ENCODE data around the gene EIF4A2. TPM values are rescaled to one million over a fixed set of nuclear protein-coding genes. Genes with fewer than 3 reads are reported as not detected.
A peak's percentile ranks its signal among the peaks of the same experiment; 100 is the strongest.

The EIF4A2 gene
- total RNA-seq, 1 experiment from 2014 or later, result 398 TPM

GRCh38 chr3:186760141-186760833 is 23.1 kb upstream of the EIF4A2 start (continued):
- TF ChIP-seq FOSL1 (IDR thresholded peaks at IDR 0.05; ENCODE audit: low read depth), result peak; percentile 96
- peak; percentile 78 for TF ChIP-seq MAX (IDR thresholded peaks at IDR 0.05)
- TF ChIP-seq EZH2phosphoT487 (IDR thresholded peaks at IDR 0.05; ENCODE audit: borderline replicate concordance), result no peak

DNA sequence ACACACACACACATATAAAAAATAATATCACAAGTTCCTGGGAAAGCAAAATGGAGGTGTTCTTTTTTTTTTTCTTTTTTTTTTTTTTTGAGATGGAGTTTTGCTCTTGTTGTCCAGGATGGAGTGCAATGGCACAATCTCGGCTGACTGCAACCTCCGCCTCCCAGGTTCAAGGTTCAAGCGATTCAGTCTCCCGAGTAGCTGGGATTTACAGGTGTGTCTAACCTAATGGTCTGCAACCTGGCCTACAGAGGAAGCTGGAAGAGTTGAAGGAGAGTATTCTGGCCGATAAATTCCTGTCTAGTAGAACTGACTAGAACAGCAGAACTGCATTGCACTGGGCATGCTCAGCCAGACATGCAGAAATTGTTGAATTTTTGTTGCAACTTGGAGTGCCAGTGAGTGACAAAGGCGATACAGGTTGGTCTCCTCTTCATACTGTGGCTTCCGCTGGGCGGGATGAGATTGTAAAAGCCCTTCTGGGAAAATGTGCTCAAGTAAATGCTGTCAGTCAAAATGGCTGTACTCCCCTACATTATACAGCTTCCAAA is 22.4 kb upstream of the EIF4A2 start:
- Histone ChIP-seq H3K4me2 (ENCODE audit: low read length) (peak overlapping the region; percentile 62; the same call in 1 of the 2 replicates), H3K9me3 (ENCODE audit: control insufficient read depth in 1 of 2, insufficient read depth in 1 of 2, low read depth in 1 of 2, low read length in 2 of 2) (no peaks in the 10 kb centered on the region), H3K27ac (ENCODE audit: low read depth, low read length) (no peak overlapping the region), H2AFZ (ENCODE audit: low read depth, low read length, poor library complexity, severe bottlenecking) (peak overlapping the region; percentile 63), H3K36me3 (ENCODE audit: control insufficient read depth in 1 of 2, insufficient read depth in 2 of 2, low read length in 2 of 2) (no peaks in the 10 kb centered on the region), H3K27me3 (ENCODE audit: insufficient read depth, low read length) (no peaks in the 10 kb centered on the region), H3K79me2 (ENCODE audit: insufficient read depth, low read length) (no peaks in the 10 kb centered on the region), H3K9ac (ENCODE audit: low read length) (no peak overlapping the region), H3K9me2 (ENCODE audit: insufficient read depth) (no peaks in the 10 kb centered on the region), H3K4me1 (ENCODE audit: control insufficient read depth in 1 of 2, insufficient read depth in 2 of 2, low read length in 2 of 2) (peaks cover 0 to 21% of the 10 kb centered on the region in 2 experiments; a peak in 2 of 4 replicates), H4K20me1 (ENCODE audit: insufficient read depth) (no peaks in the 10 kb centered on the region), H3K4me3 (replicated peaks in 1 of 2; ENCODE audit: low read depth in 1 of 2, low read length in 2 of 2) (no peak overlapping the region)
- ChIA-PET CTCF (no interaction called here), RAD21 (ENCODE audit: low non-redundant PET in 1 of 2, low total read pairs in 2 of 2, uncharacterized antibody in 2 of 2, unreplicated experiment in 2 of 2) (no interaction called here), POLR2A (interaction anchor here (0.7 kb wide), 1 partner anchor 38 kb away, joined by 5 read pairs; no protein-coding TSS in a partner anchor)
- DNase-seq (ENCODE audit: low read depth, low spot score) (no peak), ATAC-seq (no peak)
- no TSS peak for BruUV-seq (replicated peaks)
- intact Hi-C loops (cut with micrococcal nuclease), result loop anchor here (1.0 kb wide), 1 partner anchor 21 kb away; no protein-coding TSS in a partner anchor
- TF ChIP-seq ZFX (IDR thresholded peaks at IDR 0.05) (no peak), YY1 (IDR thresholded peaks at IDR 0.05; ENCODE audit: extremely low read depth, insufficient replicate concordance, low read depth, low read length) (no peak), ELF1 (IDR thresholded peaks at IDR 0.05; ENCODE audit: borderline replicate concordance, low read depth) (no peak), CTCF (IDR thresholded peaks at IDR 0.05 in 2 of 3, conservative IDR thresholded peaks at IDR 0.05 in 1 of 3; ENCODE audit: borderline replicate concordance in 1 of 3, insufficient read depth in 1 of 3, low read depth in 2 of 3, low read length in 2 of 3) (no peak), EZH2 (IDR thresholded peaks at IDR 0.05) (no peak), CEBPB (IDR thresholded peaks at IDR 0.05; ENCODE audit: low read depth) (no peak), SRF (IDR thresholded peaks at IDR 0.05; ENCODE audit: low read depth) (no peak), EGR1 (IDR thresholded peaks at IDR 0.05; ENCODE audit: low read depth) (no peak), SIN3A (IDR thresholded peaks at IDR 0.05; ENCODE audit: low read depth) (no peak), EZH2phosphoT487 (IDR thresholded peaks at IDR 0.05; ENCODE audit: borderline replicate concordance) (no peak)
